ENCODE results near the gene GFRA1.

The GFRA1 gene, protein sequence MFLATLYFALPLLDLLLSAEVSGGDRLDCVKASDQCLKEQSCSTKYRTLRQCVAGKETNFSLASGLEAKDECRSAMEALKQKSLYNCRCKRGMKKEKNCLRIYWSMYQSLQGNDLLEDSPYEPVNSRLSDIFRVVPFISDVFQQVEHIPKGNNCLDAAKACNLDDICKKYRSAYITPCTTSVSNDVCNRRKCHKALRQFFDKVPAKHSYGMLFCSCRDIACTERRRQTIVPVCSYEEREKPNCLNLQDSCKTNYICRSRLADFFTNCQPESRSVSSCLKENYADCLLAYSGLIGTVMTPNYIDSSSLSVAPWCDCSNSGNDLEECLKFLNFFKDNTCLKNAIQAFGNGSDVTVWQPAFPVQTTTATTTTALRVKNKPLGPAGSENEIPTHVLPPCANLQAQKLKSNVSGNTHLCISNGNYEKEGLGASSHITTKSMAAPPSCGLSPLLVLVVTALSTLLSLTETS

DNA sequence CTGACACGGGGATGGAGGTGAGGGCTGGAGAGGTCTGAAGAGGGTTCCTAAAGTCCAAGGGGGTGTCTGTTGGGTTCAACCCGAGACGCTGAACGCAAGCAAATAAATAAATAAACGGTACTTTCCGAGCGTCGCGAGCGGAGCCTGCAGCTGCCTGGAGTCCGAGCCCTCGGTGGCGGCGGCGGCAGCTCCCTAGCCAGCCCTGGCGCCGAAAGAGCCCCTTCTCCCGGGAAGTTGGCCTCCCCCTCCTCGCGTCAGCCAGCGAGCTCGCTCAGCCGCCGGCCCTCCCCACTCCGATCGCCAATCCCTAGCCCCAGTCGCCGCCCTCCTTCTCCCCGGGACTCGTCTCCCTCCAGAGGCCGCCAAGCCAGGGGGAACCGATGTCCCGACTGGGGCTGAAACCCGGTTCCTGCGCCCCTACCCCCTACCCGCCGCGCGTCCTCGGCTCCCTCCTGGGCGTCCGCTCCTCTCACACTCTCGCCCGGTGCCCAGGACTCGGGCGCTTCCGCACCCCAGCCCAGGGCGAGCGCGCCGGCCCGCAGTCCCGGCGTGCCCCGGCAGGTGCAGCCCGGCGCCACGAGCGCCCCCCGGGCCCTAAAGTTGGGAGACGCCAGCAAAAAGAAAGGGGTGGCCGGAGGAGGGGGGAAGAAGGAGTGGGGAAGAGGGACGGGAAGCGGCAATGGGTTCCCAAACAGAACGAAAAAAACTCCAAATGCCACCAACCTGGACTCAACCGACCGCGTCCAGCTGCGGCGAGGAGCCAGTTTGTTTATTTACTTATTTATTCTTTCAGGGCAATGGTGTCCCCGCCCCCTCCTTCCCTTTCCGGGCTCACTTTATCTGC lies at the start of gene GFRA1:
GFRA1 (minus strand) TSS at position 767 of the 844 bp plus-strand sequence. CDS start 1,177 bp downstream, outside the sequence.
- H3K27me3 Mint-ChIP-seq (ENCODE audit: low read depth), result peaks cover 54% of the 10 kb centered on the region
- H3K36me3 Mint-ChIP-seq (ENCODE audit: low read depth), result peaks cover 6% of the 10 kb centered on the region
- H3K4me1 Mint-ChIP-seq, result peaks cover 34% of the 10 kb centered on the region
- H3K4me3 Mint-ChIP-seq, result peak within 1 kb of the TSS; percentile 86 to 96 (median 94)
- peak within 1 kb of the TSS; percentile 84 to 95 (median 87) for H3K27ac Mint-ChIP-seq
- TF ChIP-seq, protein P1, sequence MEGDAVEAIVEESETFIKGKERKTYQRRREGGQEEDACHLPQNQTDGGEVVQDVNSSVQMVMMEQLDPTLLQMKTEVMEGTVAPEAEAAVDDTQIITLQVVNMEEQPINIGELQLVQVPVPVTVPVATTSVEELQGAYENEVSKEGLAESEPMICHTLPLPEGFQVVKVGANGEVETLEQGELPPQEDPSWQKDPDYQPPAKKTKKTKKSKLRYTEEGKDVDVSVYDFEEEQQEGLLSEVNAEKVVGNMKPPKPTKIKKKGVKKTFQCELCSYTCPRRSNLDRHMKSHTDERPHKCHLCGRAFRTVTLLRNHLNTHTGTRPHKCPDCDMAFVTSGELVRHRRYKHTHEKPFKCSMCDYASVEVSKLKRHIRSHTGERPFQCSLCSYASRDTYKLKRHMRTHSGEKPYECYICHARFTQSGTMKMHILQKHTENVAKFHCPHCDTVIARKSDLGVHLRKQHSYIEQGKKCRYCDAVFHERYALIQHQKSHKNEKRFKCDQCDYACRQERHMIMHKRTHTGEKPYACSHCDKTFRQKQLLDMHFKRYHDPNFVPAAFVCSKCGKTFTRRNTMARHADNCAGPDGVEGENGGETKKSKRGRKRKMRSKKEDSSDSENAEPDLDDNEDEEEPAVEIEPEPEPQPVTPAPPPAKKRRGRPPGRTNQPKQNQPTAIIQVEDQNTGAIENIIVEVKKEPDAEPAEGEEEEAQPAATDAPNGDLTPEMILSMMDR (IDR thresholded peaks at IDR 0.05; ENCODE audit: unreplicated experiment in 3 of 3), result no peak
- H3K9me3 Mint-ChIP-seq, result no peaks in the 10 kb centered on the region

DNA sequence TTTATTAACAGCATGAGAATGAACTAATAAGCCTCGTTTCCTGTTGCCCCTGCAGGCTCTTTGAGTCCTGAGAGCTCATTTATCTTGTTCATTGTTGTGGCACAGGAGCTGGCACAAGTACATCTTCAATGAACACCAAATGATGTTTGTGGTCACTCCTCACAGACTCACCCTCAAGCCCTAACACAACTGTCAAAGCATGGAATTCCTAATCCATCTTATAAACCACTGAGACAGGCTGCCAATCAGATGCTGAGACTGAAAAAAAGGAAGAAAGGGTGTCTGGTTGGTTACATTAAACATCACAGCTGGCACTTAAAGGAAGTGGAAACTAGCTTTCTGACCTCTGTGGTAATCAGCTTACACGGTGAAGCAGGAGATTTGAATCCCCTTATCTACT lies 43.5 kb upstream of the GFRA1 start:
- H3K4me1 Mint-ChIP-seq, result peaks cover 5% of the 10 kb centered on the region
- no peaks in the 10 kb centered on the region for H3K36me3 Mint-ChIP-seq (ENCODE audit: low read depth)
- H3K27me3 Mint-ChIP-seq (ENCODE audit: low read depth), result no peaks in the 10 kb centered on the region
- H3K9me3 Mint-ChIP-seq, result no peaks in the 10 kb centered on the region
- H3K27ac Mint-ChIP-seq, result no peak overlapping the region
- TF ChIP-seq, protein P1 (IDR thresholded peaks at IDR 0.05; ENCODE audit: unreplicated experiment in 3 of 3), result no peak
- no peak overlapping the region for H3K4me3 Mint-ChIP-seq

DNA sequence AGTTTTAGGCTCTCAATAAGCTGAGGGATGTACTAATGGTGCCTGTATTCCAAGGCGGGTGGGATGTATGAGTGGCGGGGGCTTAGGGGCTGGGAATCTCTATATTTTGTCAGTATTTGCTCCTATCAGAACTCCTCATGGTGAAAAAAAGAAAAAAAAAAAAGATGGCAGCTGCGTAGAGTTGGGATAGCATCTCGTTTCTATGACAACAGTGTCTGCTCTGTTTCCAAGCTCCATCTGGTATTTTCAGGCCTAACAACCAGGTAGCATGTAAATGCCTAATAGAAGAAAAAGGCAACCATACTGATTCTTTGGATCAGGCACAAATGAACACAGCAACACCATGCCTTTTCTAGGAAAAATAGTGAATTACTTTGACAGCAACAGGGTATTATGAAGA lies 39.5 kb upstream of the GFRA1 start:
- H3K4me3 Mint-ChIP-seq, result no peak overlapping the region
- TF ChIP-seq, protein P1 (IDR thresholded peaks at IDR 0.05; ENCODE audit: unreplicated experiment in 3 of 3), result no peak

DNA sequence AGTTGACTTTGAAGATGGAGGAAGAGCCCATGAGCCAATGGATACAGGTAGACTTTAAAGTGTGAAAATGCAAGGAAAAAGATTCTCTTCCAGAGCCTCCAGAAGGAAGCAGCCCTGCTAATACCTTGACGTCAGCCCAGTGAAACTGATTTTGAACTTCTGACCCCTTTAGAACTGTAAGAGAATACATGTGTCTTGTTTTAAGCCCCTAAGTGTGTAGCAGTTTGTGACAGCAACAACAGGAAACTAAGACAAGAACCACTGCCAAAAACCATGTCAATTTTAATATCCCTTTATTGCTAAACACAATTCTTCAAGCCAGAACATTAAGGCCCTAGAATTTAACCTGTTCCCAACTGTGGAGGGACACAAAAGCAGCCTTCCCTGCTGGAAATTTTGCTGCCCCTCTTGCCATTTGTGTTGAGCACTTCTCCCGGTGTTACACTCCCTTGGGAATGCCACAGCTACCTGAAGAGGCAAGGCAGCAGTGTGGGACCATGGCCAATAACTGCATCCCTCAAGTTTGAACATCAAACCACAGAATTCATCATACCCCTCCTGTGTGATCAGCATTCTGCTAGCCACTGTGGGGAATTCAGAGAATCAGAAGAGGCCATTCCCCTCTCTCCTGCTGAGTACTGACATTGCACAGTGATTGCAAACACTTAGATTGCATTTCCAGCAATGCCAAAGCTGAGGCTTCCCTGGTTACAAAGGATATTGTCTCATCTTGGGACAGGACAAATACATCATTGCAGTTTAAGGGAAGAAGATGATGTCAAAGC lies 38.9 kb upstream of the GFRA1 start:
- no peaks in the 10 kb centered on the region for H3K27me3 Mint-ChIP-seq (ENCODE audit: low read depth)
- H3K9me3 Mint-ChIP-seq, result no peaks in the 10 kb centered on the region
- peak overlapping the region in 2 of 3 experiments; percentile 45 to 54 for H3K27ac Mint-ChIP-seq
- H3K4me3 Mint-ChIP-seq, result no peak overlapping the region
- TF ChIP-seq, protein P1 (IDR thresholded peaks at IDR 0.05; ENCODE audit: unreplicated experiment in 3 of 3), result no peak
- no peaks in the 10 kb centered on the region for H3K36me3 Mint-ChIP-seq (ENCODE audit: low read depth)
- H3K4me1 Mint-ChIP-seq, result peaks cover 12% of the 10 kb centered on the region

More for the DNA sequence above, 39.5 kb upstream of the GFRA1 start:
- H3K4me1 Mint-ChIP-seq, result peaks cover 8% of the 10 kb centered on the region
- no peaks in the 10 kb centered on the region for H3K36me3 Mint-ChIP-seq (ENCODE audit: low read depth)
- H3K27ac Mint-ChIP-seq, result no peak overlapping the region
- H3K27me3 Mint-ChIP-seq (ENCODE audit: low read depth), result no peaks in the 10 kb centered on the region
- H3K9me3 Mint-ChIP-seq, result no peaks in the 10 kb centered on the region

DNA sequence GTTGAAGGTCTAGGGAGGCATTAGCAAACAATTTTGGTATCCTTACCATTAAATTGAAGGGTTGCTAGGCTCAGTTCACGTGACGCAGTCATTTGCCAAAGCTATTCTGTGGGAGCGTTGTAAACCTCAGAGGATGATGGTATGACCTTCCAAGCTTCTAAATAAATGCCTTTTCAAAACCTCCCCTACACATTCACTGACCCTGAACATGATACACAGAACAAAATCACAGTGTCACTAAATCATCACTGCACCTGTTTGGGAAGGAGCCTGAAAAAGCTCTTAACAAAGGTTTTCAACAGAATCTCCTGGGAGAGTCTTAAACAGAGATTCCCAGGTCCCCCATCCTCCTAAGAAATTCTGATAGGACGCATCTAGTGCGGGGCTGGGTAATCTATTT lies 38.0 kb upstream of the GFRA1 start:
- no peak overlapping the region for H3K4me3 Mint-ChIP-seq

More for the DNA sequence above, 38.0 kb upstream of the GFRA1 start:
- no peaks in the 10 kb centered on the region for H3K9me3 Mint-ChIP-seq
- TF ChIP-seq, protein P1 (IDR thresholded peaks at IDR 0.05; ENCODE audit: unreplicated experiment in 3 of 3), result no peak
- no peaks in the 10 kb centered on the region for H3K27me3 Mint-ChIP-seq (ENCODE audit: low read depth)
- H3K36me3 Mint-ChIP-seq (ENCODE audit: low read depth), result no peaks in the 10 kb centered on the region
- H3K27ac Mint-ChIP-seq, result peak overlapping the region in 2 of 3 experiments; percentile 45 to 54
- H3K4me1 Mint-ChIP-seq, result peaks cover 12% of the 10 kb centered on the region

All from nephron (organoid).